NT2/D1 (cell line): ENCODE measurements around the gene LRRC75A.
A peak's percentile ranks its signal among the peaks of the same experiment; 100 is the strongest.

Source experiments
- DNase-seq: peaks from one replicate; pipeline ENCODE4 v3.0.0-alpha.2; 2011; ENCODE audit warnings: low read depth, low spot score
- H3K27me3 ChIP-seq: 2 replicates; pipeline ENCODE4 v1.6.0; 2011; ENCODE audit warnings: mild to moderate bottlenecking; ENCODE audit not compliant: insufficient read length, insufficient read depth
- H3K36me3 ChIP-seq: 2 replicates; pipeline ENCODE4 v1.6.1; 2011; ENCODE audit warnings: mild to moderate bottlenecking, low read length, mixed read lengths; ENCODE audit not compliant: insufficient read depth, insufficient read length
- H3K4me1 ChIP-seq: 2 replicates; pipeline ENCODE4 v1.5.1; 2011; ENCODE audit not compliant: insufficient read depth, insufficient read length
- H3K4me3 ChIP-seq: 2 replicates; pipeline ENCODE4 v1.5.1; 2011; ENCODE audit warnings: low read depth; ENCODE audit not compliant: insufficient read length
- H3K9ac ChIP-seq: 2 replicates; pipeline ENCODE4 v1.6.0; 2011; ENCODE audit warnings: low read depth; ENCODE audit not compliant: insufficient read length
- H3K9me3 ChIP-seq: 2 replicates; pipeline ENCODE4 v1.5.1; 2011; ENCODE audit warnings: mild to moderate bottlenecking, low read length; ENCODE audit not compliant: insufficient read depth
- SUZ12 ChIP-seq: IDR thresholded peaks from 2 replicates; pipeline ENCODE4 v1.6.1; 2011; ENCODE audit not compliant: insufficient read length, insufficient read depth; ENCODE audit errors: extremely low read depth
- YY1 ChIP-seq: IDR thresholded peaks from 2 replicates; pipeline ENCODE4 v1.6.1; 2011; ENCODE audit not compliant: insufficient read length, insufficient read depth
- ZNF274 ChIP-seq: IDR thresholded peaks from 2 replicates; pipeline ENCODE4 v1.6.1; 2011; ENCODE audit warnings: mild to moderate bottlenecking, low read depth, low read length

The LRRC75A gene

DNA sequence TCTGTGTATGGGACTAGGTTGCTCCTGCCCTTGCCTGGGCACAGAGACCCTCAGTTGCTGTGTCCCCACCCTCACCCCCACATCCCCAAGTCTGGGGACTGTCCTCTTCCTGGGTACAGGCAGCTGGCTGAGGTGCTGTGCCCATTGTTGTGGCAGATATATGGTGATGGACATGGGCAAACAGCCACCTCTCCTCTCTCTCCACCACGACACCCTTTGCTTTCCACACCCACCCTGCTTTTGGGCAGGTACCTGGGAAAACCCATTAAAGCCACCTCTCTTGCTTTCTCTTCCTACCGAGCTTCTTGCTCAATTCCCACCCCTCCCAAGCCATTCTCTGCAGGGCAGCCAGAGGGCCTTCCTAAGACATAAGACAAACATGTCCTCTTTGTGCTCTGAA, 54.9 kb downstream of the LRRC75A start:
- Histone ChIP-seq H3K4me3 (no peak overlapping the region), H3K36me3 (peaks cover 32% of the 10 kb centered on the region), H3K9ac (no peak overlapping the region), H3K27me3 (no peaks in the 10 kb centered on the region), H3K4me1 (peaks cover 10% of the 10 kb centered on the region), H3K9me3 (no peaks in the 10 kb centered on the region)
- TF ChIP-seq ZNF274 (no peak), SUZ12 (no peak), YY1 (no peak)
- no peak for DNase-seq

DNA sequence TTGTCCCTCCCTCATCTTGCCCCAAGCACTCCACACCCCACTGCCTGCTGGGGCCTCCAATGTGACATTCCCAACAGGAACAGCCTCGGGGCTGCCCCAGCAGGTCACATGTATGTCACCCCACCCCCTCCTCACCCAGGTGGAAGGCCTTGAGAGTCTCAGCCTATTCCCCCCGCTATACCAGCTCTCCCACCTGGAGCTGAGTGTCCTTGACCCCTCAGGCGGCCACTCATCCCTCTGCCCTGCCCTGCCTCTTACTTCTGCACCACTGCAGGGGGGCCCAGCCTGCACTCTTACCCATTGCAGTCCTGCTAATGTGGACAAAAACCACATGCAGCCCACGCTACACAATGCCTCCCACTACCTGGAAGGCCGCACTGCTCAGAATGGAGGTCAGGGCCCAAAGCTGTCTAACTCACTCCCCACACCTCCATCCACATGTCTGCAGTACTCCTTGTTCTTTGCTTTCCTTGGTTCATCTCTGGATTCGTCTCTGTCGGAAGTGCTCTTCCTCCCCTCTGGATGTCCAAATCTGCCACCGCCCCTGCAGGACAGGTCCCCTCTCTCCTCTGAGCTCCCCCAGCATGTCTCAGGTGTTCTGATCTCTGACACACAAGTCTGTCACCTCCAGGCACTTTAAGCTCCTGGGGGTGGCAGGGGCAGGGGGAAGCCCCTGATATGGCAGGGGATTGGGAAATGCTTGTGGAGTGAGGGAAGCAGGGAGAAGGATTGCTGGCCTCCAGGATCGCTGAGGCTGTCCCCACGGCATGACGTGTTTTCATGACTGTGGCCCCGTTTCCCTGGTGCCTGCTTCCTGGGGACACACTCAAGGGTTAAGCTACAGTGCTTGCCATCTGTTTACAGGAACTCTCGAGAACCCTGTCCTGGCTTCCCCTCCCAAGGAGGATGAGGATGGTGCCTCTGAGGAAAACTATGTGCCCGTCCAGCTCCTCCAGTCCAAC, 55.8 kb downstream of the LRRC75A start:
- DNase-seq: no peak
- no peak for TF ChIP-seq YY1
- TF ChIP-seq ZNF274: no peak
- TF ChIP-seq SUZ12: no peak
- Histone ChIP-seq H3K4me1 (peaks cover 10% of the 10 kb centered on the region), H3K36me3 (peaks cover 23% of the 10 kb centered on the region), H3K9ac (no peak overlapping the region), H3K4me3 (no peak overlapping the region), H3K27me3 (no peaks in the 10 kb centered on the region), H3K9me3 (no peaks in the 10 kb centered on the region)

DNA sequence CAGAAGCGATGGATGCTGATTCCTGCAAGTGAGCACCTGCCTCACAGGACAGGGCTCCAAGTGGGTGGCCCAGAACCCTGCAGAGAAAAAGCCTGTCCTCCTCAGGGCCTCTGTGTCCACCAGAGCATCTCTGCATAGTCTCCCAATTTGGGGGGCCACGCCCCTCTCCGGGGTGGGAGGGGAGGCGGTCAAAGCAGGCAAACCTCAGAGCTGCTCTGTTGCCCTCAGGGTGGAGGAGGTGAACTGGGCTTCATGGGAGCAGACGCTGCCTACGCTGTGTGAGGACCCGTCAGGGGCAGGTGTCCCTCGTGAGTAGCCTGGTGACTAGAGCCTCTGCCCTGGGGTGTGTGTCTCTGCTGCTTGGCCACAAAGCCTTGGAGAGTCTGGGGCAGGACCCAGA, 57.3 kb downstream of the LRRC75A start:
- no peak for DNase-seq
- Histone ChIP-seq H3K4me3 (no peak overlapping the region), H3K27me3 (no peaks in the 10 kb centered on the region), H3K9ac (peak overlapping the region; percentile 50), H3K9me3 (no peaks in the 10 kb centered on the region), H3K36me3 (peaks cover 8% of the 10 kb centered on the region), H3K4me1 (peaks cover 10% of the 10 kb centered on the region)
- TF ChIP-seq YY1 (no peak), SUZ12 (no peak), ZNF274 (no peak)

DNA sequence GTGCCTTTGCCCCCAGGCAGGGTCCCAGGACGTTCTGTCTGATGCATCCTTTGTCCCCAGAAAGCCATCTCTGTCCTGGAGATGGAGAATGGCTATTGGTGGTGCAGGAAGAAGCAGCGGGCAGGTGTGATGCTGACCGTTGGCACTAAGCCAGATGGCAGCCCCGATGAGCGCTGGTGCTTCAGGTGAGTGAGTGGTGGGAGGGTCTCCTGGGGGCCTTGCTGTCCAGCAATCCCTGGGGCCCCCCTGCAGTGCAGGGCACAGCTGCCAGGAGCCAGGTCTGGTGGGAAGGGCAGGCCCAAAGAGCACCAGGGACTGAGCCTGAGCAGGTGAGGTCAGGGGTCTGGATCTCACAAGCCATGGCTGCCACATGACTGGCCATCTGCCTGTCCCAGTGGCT, 58.5 kb downstream of the LRRC75A start:
- TF ChIP-seq ZNF274: no peak
- no peak for TF ChIP-seq SUZ12
- no peak for TF ChIP-seq YY1
- no peak for DNase-seq
- no peaks in the 10 kb centered on the region for H3K36me3 ChIP-seq
- H3K4me1 ChIP-seq: peaks cover 10% of the 10 kb centered on the region
- no peaks in the 10 kb centered on the region for H3K27me3 ChIP-seq
- H3K9me3 ChIP-seq: no peaks in the 10 kb centered on the region
- no peak overlapping the region for H3K9ac ChIP-seq
- H3K4me3 ChIP-seq: no peak overlapping the region

DNA sequence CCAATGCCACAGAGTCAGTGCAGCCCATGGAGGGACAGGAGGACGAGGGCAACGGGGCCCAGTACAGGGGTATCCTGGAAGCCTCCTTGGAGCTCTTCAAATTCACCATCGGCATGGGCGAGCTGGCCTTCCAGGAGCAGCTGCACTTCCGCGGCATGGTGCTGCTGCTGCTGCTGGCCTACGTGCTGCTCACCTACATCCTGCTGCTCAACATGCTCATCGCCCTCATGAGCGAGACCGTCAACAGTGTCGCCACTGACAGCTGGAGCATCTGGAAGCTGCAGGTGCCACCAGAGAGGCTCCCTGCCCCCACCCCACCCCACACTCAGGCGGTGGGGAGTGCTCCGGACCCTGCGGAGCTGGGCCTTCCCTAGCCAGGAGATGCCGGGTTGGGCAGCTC, 60.0 kb downstream of the LRRC75A start:
- no peak for DNase-seq
- no peaks in the 10 kb centered on the region for H3K36me3 ChIP-seq
- no peak overlapping the region for H3K4me3 ChIP-seq
- no peaks in the 10 kb centered on the region for H3K27me3 ChIP-seq
- H3K4me1 ChIP-seq: peaks cover 12% of the 10 kb centered on the region
- no peaks in the 10 kb centered on the region for H3K9me3 ChIP-seq
- H3K9ac ChIP-seq: no peak overlapping the region
- TF ChIP-seq ZNF274 (no peak), YY1 (no peak), SUZ12 (no peak)

DNA sequence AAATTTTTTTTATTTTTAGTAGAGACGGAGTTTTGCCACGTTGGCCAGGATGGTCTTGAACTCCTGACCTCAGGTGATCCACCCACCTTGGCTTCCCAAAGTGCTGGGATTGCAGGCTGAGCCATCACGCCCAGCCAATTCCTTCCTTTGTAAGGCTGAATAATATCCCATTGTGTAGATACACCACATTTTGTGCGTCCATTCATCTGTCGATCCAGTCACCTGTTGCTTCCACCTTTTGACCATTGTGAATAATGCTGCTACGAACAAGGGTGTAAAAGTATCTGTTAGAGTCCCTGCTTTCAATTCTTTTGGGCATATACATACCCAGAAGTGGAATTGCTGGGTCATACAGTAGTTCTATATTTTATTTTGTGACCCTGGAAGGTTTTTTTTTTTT, 61.3 kb downstream of the LRRC75A start:
- H3K9ac ChIP-seq: no peak overlapping the region
- DNase-seq: no peak
- no peaks in the 10 kb centered on the region for H3K9me3 ChIP-seq
- no peaks in the 10 kb centered on the region for H3K36me3 ChIP-seq
- no peak overlapping the region for H3K4me3 ChIP-seq
- no peaks in the 10 kb centered on the region for H3K27me3 ChIP-seq
- no peak for TF ChIP-seq ZNF274
- TF ChIP-seq SUZ12: no peak
- TF ChIP-seq YY1: no peak
- H3K4me1 ChIP-seq: peaks cover 16% of the 10 kb centered on the region

DNA sequence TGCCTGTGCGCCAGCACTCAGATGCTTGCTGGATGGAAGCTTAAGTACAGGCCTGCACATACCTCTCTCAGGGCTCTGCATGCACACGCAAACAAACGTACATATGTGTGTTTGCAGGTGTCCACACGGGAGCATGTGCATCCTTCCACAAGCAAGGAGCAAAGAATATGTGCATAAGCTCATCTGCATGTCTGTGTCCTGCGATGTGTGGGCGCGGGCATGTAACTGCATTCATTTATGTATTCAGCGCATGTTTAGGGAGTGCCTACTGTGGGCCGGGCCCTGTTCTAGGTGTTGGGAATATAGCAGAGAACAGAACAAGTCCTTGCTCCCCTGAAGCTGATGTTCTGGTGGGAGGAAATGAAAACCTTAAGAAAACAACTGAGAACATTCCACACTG, 62.9 kb downstream of the LRRC75A start:
- Histone ChIP-seq H3K36me3 (no peaks in the 10 kb centered on the region), H3K9ac (no peak overlapping the region), H3K4me3 (no peak overlapping the region), H3K4me1 (peaks cover 6% of the 10 kb centered on the region), H3K27me3 (no peaks in the 10 kb centered on the region), H3K9me3 (no peaks in the 10 kb centered on the region)
- DNase-seq: no peak
- TF ChIP-seq SUZ12 (no peak), YY1 (no peak), ZNF274 (no peak)
